ENCODE measurements around the gene ANKS1B.

The ANKS1B gene

DNA sequence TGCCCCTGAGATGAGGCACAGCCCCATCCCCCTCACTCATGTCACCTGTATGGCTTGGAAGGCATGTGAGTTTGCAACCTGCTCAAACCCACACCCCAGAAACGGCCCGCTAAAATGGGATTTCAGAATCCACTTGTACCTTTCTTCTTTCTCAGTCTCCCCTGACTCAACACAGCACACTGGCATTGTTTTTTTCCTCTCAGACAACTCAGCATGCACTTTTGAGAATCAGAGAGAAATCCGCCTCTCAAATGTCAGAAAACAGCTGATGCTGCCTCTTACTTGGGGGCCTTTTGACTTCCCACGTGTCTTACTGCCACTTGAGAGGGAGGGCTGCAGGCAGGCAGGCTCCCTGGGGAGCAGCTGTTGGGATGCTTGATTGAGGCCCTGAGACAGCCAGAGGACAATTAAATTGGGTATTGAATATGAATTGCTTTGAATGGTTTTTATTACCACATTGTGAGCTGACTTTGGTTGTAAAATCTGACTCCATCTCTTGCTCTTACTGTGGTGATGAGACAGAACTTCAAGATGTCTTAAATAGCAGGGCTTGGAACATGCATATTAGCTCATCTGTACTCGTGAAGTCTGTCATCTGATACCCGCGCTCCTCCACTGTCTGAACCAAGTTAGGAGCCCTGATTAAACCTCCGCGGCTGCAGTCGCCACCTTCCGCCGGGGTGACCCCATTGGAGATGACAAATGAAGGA is 1243.0 kb downstream of the ANKS1B start:
- DNase-seq: no peak
- Histone ChIP-seq H3K4me3 (ENCODE audit: control insufficient read depth in 1 of 7, extremely low read depth in 1 of 7, insufficient read depth in 4 of 7, low read depth in 2 of 7, low read length in 6 of 7) (no peak overlapping the region), H3K9me3 (ENCODE audit: control extremely low read depth in 1 of 5, control insufficient read depth in 4 of 5, insufficient read depth in 2 of 5, low read depth in 1 of 5, low read length in 4 of 5) (peaks cover 0 to 3% (median 0%) of the 10 kb centered on the region in 5 experiments), H3K36me3 (ENCODE audit: control insufficient read depth in 4 of 4, insufficient read depth in 4 of 4, low read length in 3 of 4) (no peaks in the 10 kb centered on the region), H3K4me1 (ENCODE audit: control extremely low read depth in 1 of 4, control insufficient read depth in 4 of 4, insufficient read depth in 4 of 4, low read length in 3 of 4) (peaks cover 0 to 12% (median 9%) of the 10 kb centered on the region in 4 experiments), H3K27me3 (replicated peaks in 2 of 5; ENCODE audit: control insufficient read depth in 4 of 5, insufficient read depth in 5 of 5, low read length in 4 of 5) (peaks cover 6 to 44% (median 24%) of the 10 kb centered on the region in 5 experiments), H3K27ac (ENCODE audit: insufficient read depth in 1 of 2, low read depth in 1 of 2, low read length in 2 of 2, poor library complexity in 1 of 2, severe bottlenecking in 2 of 2) (no peak overlapping the region)
- 65% methylated on average over 12 of the region's 12 CpGs for WGBS (ENCODE audit: insufficient coverage)
- POLR2A ChIA-PET: no interaction called here
- CTCF ChIA-PET: interaction anchor here (1.0 to 2.9 kb wide), 2 partner anchors 13 to 28 kb away, joined by 3 to 10 read pairs; no protein-coding TSS in a partner anchor

DNA sequence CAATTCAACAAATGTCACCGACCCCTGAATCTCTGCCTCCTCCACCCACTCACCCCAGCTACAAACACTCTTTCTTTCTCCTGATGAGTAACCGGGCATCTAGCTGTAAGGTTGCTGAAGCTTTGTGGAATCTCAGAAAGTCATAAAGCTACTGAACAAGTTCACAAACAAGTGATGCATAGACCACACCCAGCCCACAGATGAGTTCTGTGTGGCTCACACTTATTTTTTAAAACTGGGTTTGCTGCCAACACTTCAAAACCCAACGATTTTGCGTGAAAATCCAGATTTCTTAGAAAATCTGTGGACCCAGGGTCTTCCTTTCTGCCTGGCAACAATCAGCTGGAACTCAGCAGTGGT is 1243.6 kb downstream of the ANKS1B start:
- Histone ChIP-seq H3K4me1 (ENCODE audit: control extremely low read depth in 1 of 4, control insufficient read depth in 4 of 4, insufficient read depth in 4 of 4, low read length in 3 of 4) (peaks cover 0 to 9% (median 9%) of the 10 kb centered on the region in 4 experiments), H3K27ac (ENCODE audit: insufficient read depth in 1 of 2, low read depth in 1 of 2, low read length in 2 of 2, poor library complexity in 1 of 2, severe bottlenecking in 2 of 2) (no peak overlapping the region), H3K36me3 (ENCODE audit: control insufficient read depth in 4 of 4, insufficient read depth in 4 of 4, low read length in 3 of 4) (no peaks in the 10 kb centered on the region), H3K4me3 (ENCODE audit: control insufficient read depth in 1 of 7, extremely low read depth in 1 of 7, insufficient read depth in 4 of 7, low read depth in 2 of 7, low read length in 6 of 7) (no peak overlapping the region), H3K9me3 (ENCODE audit: control extremely low read depth in 1 of 5, control insufficient read depth in 4 of 5, insufficient read depth in 2 of 5, low read depth in 1 of 5, low read length in 4 of 5) (peaks cover 0 to 3% (median 0%) of the 10 kb centered on the region in 5 experiments), H3K27me3 (replicated peaks in 2 of 5; ENCODE audit: control insufficient read depth in 4 of 5, insufficient read depth in 5 of 5, low read length in 4 of 5) (peaks cover 6 to 38% (median 19%) of the 10 kb centered on the region in 5 experiments)
- DNase-seq: no peak
- 93% methylated on average over 4 of the region's 4 CpGs for WGBS (ENCODE audit: insufficient coverage)
- CTCF ChIA-PET: interaction anchor here (1.3 kb wide), 1 partner anchor 12 kb away, joined by 4 read pairs; no protein-coding TSS in a partner anchor
- POLR2A ChIA-PET: no interaction called here

GRCh38 chr12:98740751-98741150 is 1244.0 kb downstream of the ANKS1B start:
- Histone ChIP-seq H3K4me3 (ENCODE audit: control insufficient read depth in 1 of 7, extremely low read depth in 1 of 7, insufficient read depth in 4 of 7, low read depth in 2 of 7, low read length in 6 of 7) (no peak overlapping the region), H3K9me3 (ENCODE audit: control extremely low read depth in 1 of 5, control insufficient read depth in 4 of 5, insufficient read depth in 2 of 5, low read depth in 1 of 5, low read length in 4 of 5) (peaks cover 0 to 3% (median 0%) of the 10 kb centered on the region in 5 experiments), H3K27me3 (replicated peaks in 2 of 5; ENCODE audit: control insufficient read depth in 4 of 5, insufficient read depth in 5 of 5, low read length in 4 of 5) (peaks cover 6 to 34% (median 16%) of the 10 kb centered on the region in 5 experiments), H3K27ac (ENCODE audit: insufficient read depth in 1 of 2, low read depth in 1 of 2, low read length in 2 of 2, poor library complexity in 1 of 2, severe bottlenecking in 2 of 2) (no peak overlapping the region), H3K36me3 (ENCODE audit: control insufficient read depth in 4 of 4, insufficient read depth in 4 of 4, low read length in 3 of 4) (peaks cover 0 to 4% (median 2%) of the 10 kb centered on the region in 4 experiments), H3K4me1 (ENCODE audit: control extremely low read depth in 1 of 4, control insufficient read depth in 4 of 4, insufficient read depth in 4 of 4, low read length in 3 of 4) (peaks cover 0 to 6% (median 5%) of the 10 kb centered on the region in 4 experiments)
- ChIA-PET CTCF (interaction anchor here (1.3 kb wide), 1 partner anchor 12 kb away, joined by 4 read pairs; no protein-coding TSS in a partner anchor), POLR2A (no interaction called here)
- 100% methylated on average over 1 of the region's 1 CpG for WGBS (ENCODE audit: insufficient coverage)
- DNase-seq: no peak

- CTCF ChIA-PET: no interaction called here
- H3K27me3 ChIP-seq (replicated peaks in 2 of 5; ENCODE audit: control insufficient read depth in 4 of 5, insufficient read depth in 5 of 5, low read length in 4 of 5): peaks cover 5 to 22% (median 10%) of the 10 kb centered on the region in 5 experiments
- H3K4me3 ChIP-seq (ENCODE audit: control insufficient read depth in 1 of 7, extremely low read depth in 1 of 7, insufficient read depth in 4 of 7, low read depth in 2 of 7, low read length in 6 of 7): no peak overlapping the region
- H3K36me3 ChIP-seq (ENCODE audit: control insufficient read depth in 4 of 4, insufficient read depth in 4 of 4, low read length in 3 of 4): peaks cover 2 to 7% (median 4%) of the 10 kb centered on the region in 4 experiments
- H3K9me3 ChIP-seq (ENCODE audit: control extremely low read depth in 1 of 5, control insufficient read depth in 4 of 5, insufficient read depth in 2 of 5, low read depth in 1 of 5, low read length in 4 of 5): peaks cover 0 to 3% (median 0%) of the 10 kb centered on the region in 5 experiments
- no peak overlapping the region for H3K27ac ChIP-seq (ENCODE audit: insufficient read depth in 1 of 2, low read depth in 1 of 2, low read length in 2 of 2, poor library complexity in 1 of 2, severe bottlenecking in 2 of 2)
- no peaks in the 10 kb centered on the region for H3K4me1 ChIP-seq (ENCODE audit: control extremely low read depth in 1 of 4, control insufficient read depth in 4 of 4, insufficient read depth in 4 of 4, low read length in 3 of 4)
- 75% methylated on average over 1 of the region's 2 CpGs for WGBS (ENCODE audit: insufficient coverage)
- no peak for DNase-seq
- POLR2A ChIA-PET: no interaction called here
Observed at GRCh38 chr12:98738539-98738938, 1246.2 kb downstream of the ANKS1B start.

- Histone ChIP-seq H3K36me3 (ENCODE audit: control insufficient read depth in 4 of 4, insufficient read depth in 4 of 4, low read length in 3 of 4) (peaks cover 2 to 7% (median 5%) of the 10 kb centered on the region in 4 experiments), H3K27me3 (replicated peaks in 2 of 5; ENCODE audit: control insufficient read depth in 4 of 5, insufficient read depth in 5 of 5, low read length in 4 of 5) (peaks cover 3 to 22% (median 10%) of the 10 kb centered on the region in 5 experiments), H3K4me3 (ENCODE audit: control insufficient read depth in 1 of 7, extremely low read depth in 1 of 7, insufficient read depth in 4 of 7, low read depth in 2 of 7, low read length in 6 of 7) (no peak overlapping the region), H3K9me3 (ENCODE audit: control extremely low read depth in 1 of 5, control insufficient read depth in 4 of 5, insufficient read depth in 2 of 5, low read depth in 1 of 5, low read length in 4 of 5) (peaks cover 0 to 3% (median 0%) of the 10 kb centered on the region in 5 experiments), H3K27ac (ENCODE audit: insufficient read depth in 1 of 2, low read depth in 1 of 2, low read length in 2 of 2, poor library complexity in 1 of 2, severe bottlenecking in 2 of 2) (no peak overlapping the region), H3K4me1 (ENCODE audit: control extremely low read depth in 1 of 4, control insufficient read depth in 4 of 4, insufficient read depth in 4 of 4, low read length in 3 of 4) (no peaks in the 10 kb centered on the region)
- 90% methylated on average over 3 of the region's 3 CpGs for WGBS (ENCODE audit: insufficient coverage)
- DNase-seq: no peak
- ChIA-PET POLR2A (no interaction called here), CTCF (no interaction called here)
Observed at GRCh38 chr12:98738002-98738401, 1246.7 kb downstream of the ANKS1B start.

DNA sequence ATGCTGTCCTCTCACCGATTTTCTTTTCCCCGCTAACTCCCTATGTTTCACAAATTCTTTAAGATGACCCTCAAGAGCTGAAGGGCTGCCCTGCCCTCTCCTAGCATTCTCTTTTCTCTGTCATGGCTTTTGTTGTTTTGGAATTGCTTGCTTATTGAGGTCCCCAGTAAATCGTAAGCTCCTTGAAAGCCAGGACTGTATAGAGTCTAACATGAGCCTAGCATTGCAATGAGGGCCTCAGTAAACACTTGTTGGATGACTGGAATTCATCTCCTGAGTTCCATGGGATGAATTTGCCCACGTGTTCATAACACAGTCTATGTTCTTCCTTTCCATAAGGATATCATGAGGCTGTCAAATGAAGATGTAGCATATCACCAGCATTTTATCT is 1247.4 kb downstream of the ANKS1B start:
- no peaks in the 10 kb centered on the region for H3K4me1 ChIP-seq (ENCODE audit: control extremely low read depth in 1 of 4, control insufficient read depth in 4 of 4, insufficient read depth in 4 of 4, low read length in 3 of 4)
- no peak for DNase-seq
- WGBS (ENCODE audit: insufficient coverage): 98% methylated on average over 4 of the region's 4 CpGs
- no peak overlapping the region for H3K4me3 ChIP-seq (ENCODE audit: control insufficient read depth in 1 of 7, extremely low read depth in 1 of 7, insufficient read depth in 4 of 7, low read depth in 2 of 7, low read length in 6 of 7)
- ChIA-PET CTCF (no interaction called here), POLR2A (no interaction called here)
- peaks cover 2 to 12% (median 9%) of the 10 kb centered on the region in 4 experiments for H3K36me3 ChIP-seq (ENCODE audit: control insufficient read depth in 4 of 4, insufficient read depth in 4 of 4, low read length in 3 of 4)
- peaks cover 0 to 3% (median 0%) of the 10 kb centered on the region in 5 experiments for H3K9me3 ChIP-seq (ENCODE audit: control extremely low read depth in 1 of 5, control insufficient read depth in 4 of 5, insufficient read depth in 2 of 5, low read depth in 1 of 5, low read length in 4 of 5)
- H3K27me3 ChIP-seq (replicated peaks in 2 of 5; ENCODE audit: control insufficient read depth in 4 of 5, insufficient read depth in 5 of 5, low read length in 4 of 5): peaks cover 3 to 17% (median 9%) of the 10 kb centered on the region in 5 experiments
- no peak overlapping the region for H3K27ac ChIP-seq (ENCODE audit: insufficient read depth in 1 of 2, low read depth in 1 of 2, low read length in 2 of 2, poor library complexity in 1 of 2, severe bottlenecking in 2 of 2)
